Measurements from ENCODE around the gene ARHGAP40.

DNA sequence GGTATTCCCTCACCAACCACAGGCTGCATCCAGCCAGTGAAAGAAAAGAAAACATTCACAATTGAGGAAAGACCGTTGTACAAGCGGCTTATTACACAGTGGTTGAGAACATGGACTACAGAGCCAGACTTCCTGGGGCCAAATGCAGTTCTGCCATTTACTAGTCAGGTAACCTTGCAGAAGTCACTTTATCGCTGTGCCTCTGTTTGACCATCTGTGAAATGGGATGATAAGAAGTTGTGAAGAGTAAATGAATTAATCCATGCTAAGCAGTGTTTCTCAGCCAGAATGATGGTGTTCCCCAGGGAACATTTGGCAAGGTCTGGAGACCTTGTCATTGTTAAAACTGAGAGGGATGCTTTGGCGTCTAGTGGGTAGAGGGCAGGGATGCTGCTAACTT, 14.8 kb downstream of the ARHGAP40 start:
- TF ChIP-seq, protein P1, sequence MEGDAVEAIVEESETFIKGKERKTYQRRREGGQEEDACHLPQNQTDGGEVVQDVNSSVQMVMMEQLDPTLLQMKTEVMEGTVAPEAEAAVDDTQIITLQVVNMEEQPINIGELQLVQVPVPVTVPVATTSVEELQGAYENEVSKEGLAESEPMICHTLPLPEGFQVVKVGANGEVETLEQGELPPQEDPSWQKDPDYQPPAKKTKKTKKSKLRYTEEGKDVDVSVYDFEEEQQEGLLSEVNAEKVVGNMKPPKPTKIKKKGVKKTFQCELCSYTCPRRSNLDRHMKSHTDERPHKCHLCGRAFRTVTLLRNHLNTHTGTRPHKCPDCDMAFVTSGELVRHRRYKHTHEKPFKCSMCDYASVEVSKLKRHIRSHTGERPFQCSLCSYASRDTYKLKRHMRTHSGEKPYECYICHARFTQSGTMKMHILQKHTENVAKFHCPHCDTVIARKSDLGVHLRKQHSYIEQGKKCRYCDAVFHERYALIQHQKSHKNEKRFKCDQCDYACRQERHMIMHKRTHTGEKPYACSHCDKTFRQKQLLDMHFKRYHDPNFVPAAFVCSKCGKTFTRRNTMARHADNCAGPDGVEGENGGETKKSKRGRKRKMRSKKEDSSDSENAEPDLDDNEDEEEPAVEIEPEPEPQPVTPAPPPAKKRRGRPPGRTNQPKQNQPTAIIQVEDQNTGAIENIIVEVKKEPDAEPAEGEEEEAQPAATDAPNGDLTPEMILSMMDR (IDR thresholded peaks at IDR 0.05), result no peak
- no peak for TF ChIP-seq POLR2A (IDR thresholded peaks at IDR 0.05)
